NOMO-1 treated with dmso at 0.1 percent for 144 hours (cell line): ENCODE results near the gene MRPL21.

Experiments
- DNase-seq: peaks from one replicate; lab custom pipeline; 2025; ENCODE audit not compliant: unreplicated experiment; lab: John Stamatoyannopoulos, UW

MRPL21 gene

GRCh38 chr11:68935066-68935465 is 31.4 kb upstream of the MRPL21 start:
- DNase-seq, result no peak

- no peak for DNase-seq
Observed at GRCh38 chr11:68934666-68935065, 31.0 kb upstream of the MRPL21 start.

GRCh38 chr11:68934321-68934645 is 30.7 kb upstream of the MRPL21 start:
- no peak for DNase-seq

GRCh38 chr11:68933605-68934320 is 30.1 kb upstream of the MRPL21 start:
- no peak for DNase-seq

GRCh38 chr11:68932933-68933577 is 29.4 kb upstream of the MRPL21 start:
- DNase-seq, result no peak

- DNase-seq, result no peak
Observed at GRCh38 chr11:68932358-68932757, 28.7 kb upstream of the MRPL21 start.

GRCh38 chr11:68931911-68932310 is 28.3 kb upstream of the MRPL21 start:
- no peak for DNase-seq

GRCh38 chr11:68930991-68931855 is 27.6 kb upstream of the MRPL21 start:
- no peak for DNase-seq

GRCh38 chr11:68929706-68930570 is 26.3 kb upstream of the MRPL21 start:
- no peak for DNase-seq

GRCh38 chr11:68929135-68929534 is 25.5 kb upstream of the MRPL21 start:
- no peak for DNase-seq

- no peak for DNase-seq
Observed at GRCh38 chr11:68928136-68928880, 24.7 kb upstream of the MRPL21 start.

- DNase-seq, result peak; percentile 87
Observed at GRCh38 chr11:68927280-68928135, 23.9 kb upstream of the MRPL21 start.

- DNase-seq, result no peak
Observed at GRCh38 chr11:68925611-68926010, 22.0 kb upstream of the MRPL21 start.

GRCh38 chr11:68924073-68924925 is 20.7 kb upstream of the MRPL21 start:
- no peak for DNase-seq

GRCh38 chr11:68923614-68924013 is 20.0 kb upstream of the MRPL21 start:
- no peak for DNase-seq

GRCh38 chr11:68916439-68916838 is 12.8 kb upstream of the MRPL21 start:
- no peak for DNase-seq

- DNase-seq, result no peak
Observed at GRCh38 chr11:68914761-68915160, 11.1 kb upstream of the MRPL21 start.

- no peak for DNase-seq
Observed at GRCh38 chr11:68913188-68913587, 9.6 kb upstream of the MRPL21 start.
